ENCODE results near the gene HLF.
A peak's percentile ranks its signal among the peaks of the same experiment; 100 is the strongest.

Gene HLF

GRCh38 chr17:55258578-55259135 lies 6.1 kb upstream of the HLF start:
- no peak for DNase-seq

- no peak for DNase-seq
Measured at GRCh38 chr17:55259684-55260111, 5.1 kb upstream of the HLF start.

DNA sequence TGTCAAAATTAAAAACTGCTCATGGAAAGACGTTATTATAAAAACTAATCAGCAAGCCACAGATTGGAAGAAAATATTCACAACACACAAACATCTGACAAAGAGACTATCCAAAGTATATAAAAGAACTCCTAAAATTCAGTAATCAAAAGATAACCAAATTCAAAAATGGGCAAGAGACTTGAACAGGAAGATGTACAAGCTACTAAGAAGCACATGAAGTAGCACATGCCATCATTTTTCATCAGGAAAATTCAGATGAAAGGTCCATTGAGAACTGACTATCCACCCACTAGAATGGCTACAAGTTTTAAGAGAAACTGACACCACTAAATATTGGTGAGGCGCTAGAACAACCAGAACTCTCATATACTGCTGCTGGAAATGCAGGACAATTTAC lies 3.4 kb upstream of the HLF start:
- DNase-seq, result no peak

- no peak for DNase-seq
Measured at GRCh38 chr17:55263569-55264277, 1.0 kb upstream of the HLF start.

- DNase-seq, result no peak
Measured at GRCh38 chr17:55264278-55264644, 499 bp upstream of the HLF start.

DNA sequence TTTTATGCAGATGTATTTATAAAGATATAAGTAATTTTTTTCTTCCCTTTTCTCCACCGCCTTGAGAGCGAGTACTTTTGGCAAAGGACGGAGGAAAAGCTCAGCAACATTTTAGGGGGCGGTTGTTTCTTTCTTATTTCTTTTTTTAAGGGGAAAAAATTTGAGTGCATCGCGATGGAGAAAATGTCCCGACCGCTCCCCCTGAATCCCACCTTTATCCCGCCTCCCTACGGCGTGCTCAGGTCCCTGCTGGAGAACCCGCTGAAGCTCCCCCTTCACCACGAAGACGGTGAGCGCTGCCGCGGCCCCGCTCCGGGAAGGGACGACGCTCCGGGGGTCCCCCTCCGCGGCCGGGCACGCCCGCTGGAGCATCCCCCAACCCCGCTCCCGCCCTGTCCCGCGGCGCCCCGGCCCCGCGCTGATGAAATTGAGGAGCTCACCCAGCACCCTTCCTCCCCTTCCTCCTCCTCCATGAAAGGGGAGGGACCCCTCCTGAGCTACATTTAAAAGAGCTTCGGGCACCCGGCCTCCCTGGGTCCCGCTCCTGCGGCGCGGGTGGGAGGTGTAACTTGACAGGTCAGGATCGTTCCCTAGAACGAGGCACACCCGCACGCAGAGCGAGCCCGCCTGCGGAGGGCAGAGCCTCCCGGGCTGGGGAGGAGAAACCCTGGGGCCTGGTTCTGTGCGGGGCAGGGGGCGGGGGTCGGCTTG lies 706 bp downstream of the HLF start:
- no peak for DNase-seq

GRCh38 chr17:55266051-55266957 lies 1.5 kb downstream of the HLF start:
- no peak for DNase-seq

DNA sequence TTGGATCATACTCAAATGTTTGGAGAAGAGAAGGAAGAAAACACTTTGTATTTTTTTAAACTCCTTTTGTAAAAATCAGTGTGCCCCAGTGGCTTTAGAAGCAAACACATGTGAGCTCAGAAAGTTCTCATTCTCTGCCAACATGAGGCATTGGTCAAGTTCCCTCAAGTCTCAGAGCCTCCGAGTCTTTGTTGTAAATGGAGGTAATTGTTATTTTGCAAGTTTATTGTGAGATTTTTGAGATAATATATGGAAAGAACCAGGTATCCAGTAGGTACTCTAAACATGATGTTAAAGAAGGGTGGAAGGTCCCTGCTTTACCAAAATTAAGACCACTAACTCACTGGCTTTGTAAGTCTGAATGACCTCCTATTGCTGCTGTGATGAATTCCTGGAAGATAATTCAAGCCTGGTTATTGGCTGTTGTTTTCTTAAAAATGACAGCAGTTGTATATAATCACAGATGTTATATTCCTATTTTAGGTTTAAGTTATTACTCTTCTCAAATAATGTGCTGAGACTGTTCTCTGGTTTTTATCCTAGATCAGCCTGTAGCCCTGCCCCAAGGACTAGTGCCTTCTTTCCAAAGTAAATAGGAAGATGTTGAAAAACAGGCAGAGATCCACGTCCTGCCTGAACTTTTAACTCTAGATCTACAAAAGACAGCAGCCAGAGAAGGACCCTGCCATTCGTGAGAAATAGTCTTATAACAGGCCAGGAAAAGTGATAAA lies 2.4 kb downstream of the HLF start:
- no peak for DNase-seq

- DNase-seq, result no peak
Measured at GRCh38 chr17:55267777-55268648, 3.3 kb downstream of the HLF start.

DNA sequence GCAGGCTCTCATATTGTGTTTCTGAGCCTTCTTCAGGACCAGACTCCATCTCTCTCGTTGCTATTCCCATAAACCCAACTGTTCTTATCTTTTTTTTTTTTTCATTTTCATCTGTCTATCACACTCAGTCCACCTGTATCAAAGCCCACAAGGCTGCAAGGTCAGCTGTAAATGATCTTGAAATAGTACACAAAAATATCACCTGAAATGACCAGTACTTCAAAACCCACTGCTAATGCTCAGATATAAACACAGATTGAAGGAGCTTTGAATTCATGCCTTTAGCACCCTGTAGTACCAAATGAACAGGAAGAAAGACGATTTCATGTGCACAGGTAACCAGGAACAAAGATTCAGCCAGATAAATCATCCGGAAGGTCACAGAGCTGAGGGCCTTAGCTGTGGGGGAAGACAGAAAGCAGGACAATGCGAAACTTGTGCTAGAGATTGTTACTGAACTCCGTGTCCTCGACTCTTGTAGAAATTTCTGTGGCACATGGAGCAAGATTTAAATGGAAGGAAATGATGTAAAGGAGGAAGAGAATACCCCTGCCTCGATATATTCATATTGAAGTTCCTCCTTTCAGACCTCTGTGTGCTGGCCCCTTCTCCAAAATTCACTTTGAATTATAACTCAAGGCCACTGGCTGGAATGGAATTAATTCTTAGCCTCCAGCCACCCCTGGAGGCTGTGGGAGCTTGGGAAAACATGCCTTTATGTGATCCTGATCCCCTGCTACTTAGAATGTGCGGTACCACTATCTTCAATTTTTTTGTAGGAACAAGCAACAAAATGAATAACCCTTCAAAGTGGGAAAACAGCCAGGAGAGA lies 4.1 kb downstream of the HLF start:
- no peak for DNase-seq

DNA sequence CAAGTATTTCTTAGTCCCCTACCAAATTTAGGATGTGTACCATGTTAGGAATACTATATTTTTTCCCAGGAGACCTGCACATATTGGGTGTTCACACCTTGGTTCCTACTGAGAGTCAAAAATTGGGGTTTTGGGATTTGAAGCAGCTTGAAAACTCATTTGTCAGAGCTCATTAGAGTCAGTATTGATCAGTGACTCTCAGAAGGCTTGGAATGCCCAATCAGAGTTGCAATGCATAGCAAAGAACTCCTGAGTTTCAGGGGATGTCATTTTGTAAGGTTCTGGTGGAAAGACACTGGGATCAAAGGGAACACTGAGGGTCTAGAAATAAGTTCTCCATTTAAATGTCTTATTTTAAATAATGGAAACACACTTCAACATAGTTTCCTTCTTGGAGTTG lies 5.1 kb downstream of the HLF start:
- DNase-seq, result no peak

DNA sequence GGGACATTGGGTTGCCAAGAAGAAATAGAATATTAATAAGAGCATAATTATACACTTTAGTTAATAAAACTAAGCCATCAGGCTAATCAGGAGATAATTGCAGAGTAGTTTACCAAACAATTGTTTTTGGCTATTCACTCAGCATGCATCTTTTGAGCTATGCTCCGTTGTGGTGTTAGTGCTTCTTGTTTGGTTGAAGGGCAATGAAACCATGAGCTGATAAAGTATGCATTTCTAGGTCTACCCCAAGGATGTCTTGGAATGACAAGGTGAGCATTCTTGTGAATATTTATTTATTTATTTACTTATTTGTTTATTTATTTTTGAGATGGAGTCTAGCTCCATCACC lies 6.4 kb downstream of the HLF start:
- DNase-seq, result no peak

- no peak for DNase-seq
Measured at GRCh38 chr17:55271958-55272710, 7.4 kb downstream of the HLF start.

- no peak for DNase-seq
Measured at GRCh38 chr17:55272711-55273578, 8.2 kb downstream of the HLF start.

DNA sequence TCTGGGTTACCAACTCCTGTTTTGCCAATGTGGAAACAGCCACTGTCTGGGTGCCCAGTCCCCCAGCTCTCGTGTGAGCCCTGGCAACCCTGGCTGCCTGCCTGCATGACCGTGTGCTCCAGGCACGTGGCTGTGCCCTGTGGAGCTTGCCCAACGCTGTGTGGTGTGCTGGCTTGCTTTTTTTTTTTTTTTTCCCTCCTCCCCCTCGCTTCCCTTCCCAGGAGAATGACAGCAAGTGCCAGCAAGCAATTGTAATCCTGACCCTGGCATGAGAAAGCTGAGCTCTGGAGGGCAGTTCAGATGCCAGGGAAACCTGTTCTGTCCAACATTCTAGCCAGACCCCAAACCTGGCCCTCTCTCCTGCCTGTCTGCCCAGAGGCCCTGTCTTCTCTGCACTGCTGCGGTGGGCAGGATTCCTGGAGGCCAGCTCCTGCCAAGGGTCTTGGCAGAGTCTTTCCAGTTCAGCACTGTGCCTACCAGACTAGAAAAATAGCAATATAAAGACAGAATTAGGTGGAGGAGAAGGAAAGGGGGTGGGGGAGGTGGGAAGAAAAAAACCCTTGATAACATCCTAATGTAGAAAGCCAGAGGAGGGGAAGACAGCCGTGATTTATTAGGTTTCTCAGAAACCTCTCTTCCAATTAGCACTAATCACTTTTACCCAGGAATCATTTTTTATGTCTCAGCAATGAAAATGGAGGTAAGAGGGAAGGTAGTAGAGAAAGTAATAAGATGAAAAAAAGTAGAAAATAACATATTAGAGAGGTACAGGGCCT lies 9.0 kb downstream of the HLF start:
- DNase-seq, result peak; percentile 95 to 98

- DNase-seq, result no peak
Measured at GRCh38 chr17:55274355-55275255, 9.8 kb downstream of the HLF start.

Data from cerebellar nuclear complex (tissue), 1 donor.